ENCODE results near the gene ZNF683. TPM values are rescaled to one million over a fixed set of nuclear protein-coding genes. Genes with fewer than 3 reads are reported as not detected.
"Not testable (repeated sequence)": the region's sequence is repeated elsewhere in the genome, so short reads cannot be mapped to it uniquely, and the experiment has no call there.

ZNF683 gene
- total RNA-seq, 2 donors from 2014 or later, result not detected

DNA sequence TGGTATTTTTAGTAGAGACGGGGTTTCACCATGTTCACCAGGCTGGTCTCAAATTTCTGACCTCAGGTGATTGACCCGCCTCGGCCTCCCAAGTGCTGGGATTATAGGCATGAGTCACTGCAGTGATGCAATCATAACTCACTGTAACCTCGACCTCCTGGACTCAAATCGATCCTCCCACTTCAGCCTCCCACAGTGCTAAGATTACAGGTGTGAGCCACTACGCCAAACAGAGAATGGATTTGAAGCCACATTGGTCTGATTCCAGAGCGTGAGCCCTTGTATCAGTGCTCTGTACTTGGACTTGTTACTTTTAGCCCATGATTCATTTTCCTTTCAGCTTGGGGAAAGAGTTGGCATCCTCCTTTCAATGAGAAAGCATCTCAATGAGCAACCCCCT, 14.9 kb upstream of the ZNF683 start:
- H3K9me3 ChIP-seq, result no peaks in the 10 kb centered on the region
- H3K36me3 ChIP-seq (replicated peaks in 1 of 2; ENCODE audit: insufficient read depth in 1 of 2, low read depth in 2 of 2), result no peaks in the 10 kb centered on the region
- no peak for DNase-seq
- no peak for TF ChIP-seq POLR2A (IDR thresholded peaks at IDR 0.05)
- TF ChIP-seq, protein P1, sequence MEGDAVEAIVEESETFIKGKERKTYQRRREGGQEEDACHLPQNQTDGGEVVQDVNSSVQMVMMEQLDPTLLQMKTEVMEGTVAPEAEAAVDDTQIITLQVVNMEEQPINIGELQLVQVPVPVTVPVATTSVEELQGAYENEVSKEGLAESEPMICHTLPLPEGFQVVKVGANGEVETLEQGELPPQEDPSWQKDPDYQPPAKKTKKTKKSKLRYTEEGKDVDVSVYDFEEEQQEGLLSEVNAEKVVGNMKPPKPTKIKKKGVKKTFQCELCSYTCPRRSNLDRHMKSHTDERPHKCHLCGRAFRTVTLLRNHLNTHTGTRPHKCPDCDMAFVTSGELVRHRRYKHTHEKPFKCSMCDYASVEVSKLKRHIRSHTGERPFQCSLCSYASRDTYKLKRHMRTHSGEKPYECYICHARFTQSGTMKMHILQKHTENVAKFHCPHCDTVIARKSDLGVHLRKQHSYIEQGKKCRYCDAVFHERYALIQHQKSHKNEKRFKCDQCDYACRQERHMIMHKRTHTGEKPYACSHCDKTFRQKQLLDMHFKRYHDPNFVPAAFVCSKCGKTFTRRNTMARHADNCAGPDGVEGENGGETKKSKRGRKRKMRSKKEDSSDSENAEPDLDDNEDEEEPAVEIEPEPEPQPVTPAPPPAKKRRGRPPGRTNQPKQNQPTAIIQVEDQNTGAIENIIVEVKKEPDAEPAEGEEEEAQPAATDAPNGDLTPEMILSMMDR (IDR thresholded peaks at IDR 0.05), result no peak
- no peaks in the 10 kb centered on the region for H3K4me1 ChIP-seq
- no peak for ATAC-seq
- H3K27ac ChIP-seq, result no peak overlapping the region
- WGBS, 2 donors, result 55 to 68% methylated on average over 7 of the region's 7 CpGs
- no peaks in the 10 kb centered on the region for H3K27me3 ChIP-seq
- intact Hi-C loops (cut with DNase I), result no loop called here
- H3K4me3 ChIP-seq, result no peak overlapping the region

DNA sequence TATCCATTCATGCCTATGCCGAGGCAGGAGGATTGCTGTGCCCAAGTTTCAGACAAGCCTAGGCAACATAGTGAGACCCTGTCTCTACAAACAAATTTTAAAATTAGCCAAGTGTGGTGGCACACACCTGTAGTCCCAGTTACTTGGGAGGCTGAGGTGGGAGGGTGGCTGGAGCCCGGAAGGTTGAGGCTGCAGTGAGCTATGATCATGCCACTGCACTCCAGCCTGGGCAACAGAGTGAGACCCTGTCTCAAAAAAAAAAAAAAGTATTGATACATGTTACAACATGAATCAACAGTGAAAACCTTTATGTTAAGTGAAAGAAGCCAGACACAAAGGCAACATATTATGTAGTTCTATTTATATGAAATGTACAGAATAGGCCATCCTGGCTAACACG, 12.5 kb upstream of the ZNF683 start:
- 81 to 87% methylated on average over 3 of the region's 3 CpGs for WGBS, 2 donors
- H3K4me3 ChIP-seq; H3K4me1 ChIP-seq; intact Hi-C loops (cut with DNase I); H3K36me3 ChIP-seq (replicated peaks in 1 of 2; ENCODE audit: insufficient read depth in 1 of 2, low read depth in 2 of 2); H3K27ac ChIP-seq; H3K9me3 ChIP-seq; ATAC-seq; H3K27me3 ChIP-seq; DNase-seq: not testable (repeated sequence)

DNA sequence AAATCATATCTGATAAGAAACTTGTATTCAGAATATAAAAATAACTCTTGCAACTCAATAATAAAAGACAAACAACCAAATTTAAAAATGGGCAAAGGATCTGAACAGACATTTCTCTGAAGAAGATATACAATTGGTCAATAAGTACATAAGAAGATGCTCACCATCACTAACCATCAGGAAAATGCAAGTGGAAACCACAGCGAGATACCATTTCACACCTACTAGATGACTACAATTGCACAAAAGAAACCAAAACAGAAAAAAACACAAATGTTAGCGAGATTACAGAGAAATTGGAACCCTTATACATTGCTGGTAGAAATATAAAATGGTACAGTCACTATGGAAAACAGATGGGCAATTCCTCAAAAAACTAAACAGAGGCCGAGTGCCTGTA, 11.5 kb upstream of the ZNF683 start:
- Histone ChIP-seq H3K4me1 (no peaks in the 10 kb centered on the region), H3K36me3 (replicated peaks in 1 of 2; ENCODE audit: insufficient read depth in 1 of 2, low read depth in 2 of 2) (no peaks in the 10 kb centered on the region), H3K27ac (no peak overlapping the region), H3K27me3 (no peaks in the 10 kb centered on the region), H3K4me3 (no peak overlapping the region), H3K9me3 (no peaks in the 10 kb centered on the region)
- ATAC-seq, result no peak
- DNase-seq, result no peak
- TF ChIP-seq POLR2A (IDR thresholded peaks at IDR 0.05), result no peak
- TF ChIP-seq, protein P1 (IDR thresholded peaks at IDR 0.05), result no peak
- intact Hi-C loops (cut with DNase I), result no loop called here
- 72 to 78% methylated on average over 3 of the region's 3 CpGs for WGBS, 2 donors

DNA sequence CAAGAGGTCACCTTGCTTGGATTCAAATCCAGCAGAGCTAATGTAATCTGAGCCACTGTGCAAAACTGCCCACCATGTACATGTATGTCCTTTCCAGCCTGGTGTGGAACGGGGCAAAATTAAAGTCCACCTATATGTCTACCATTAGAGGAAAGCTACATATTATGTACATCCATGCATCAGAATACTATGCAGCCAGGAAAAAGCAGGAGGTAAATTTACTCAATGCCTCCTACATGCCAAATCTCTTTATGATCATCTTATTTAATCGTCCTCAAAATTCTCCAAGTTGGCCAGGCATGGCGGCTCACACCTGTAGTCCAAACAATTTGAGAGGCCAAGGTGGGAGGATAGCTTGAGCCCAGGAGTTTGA, 6.3 kb upstream of the ZNF683 start:
- Histone ChIP-seq H3K36me3 (replicated peaks in 1 of 2; ENCODE audit: insufficient read depth in 1 of 2, low read depth in 2 of 2) (no peaks in the 10 kb centered on the region), H3K9me3 (no peaks in the 10 kb centered on the region), H3K4me1 (no peaks in the 10 kb centered on the region), H3K27me3 (no peaks in the 10 kb centered on the region), H3K27ac (no peak overlapping the region), H3K4me3 (no peak overlapping the region)
- DNase-seq (no peak), ATAC-seq (no peak)
- WGBS, 2 donors, result 78 to 91% methylated on average over 3 of the region's 3 CpGs
- intact Hi-C loops (cut with DNase I), result no loop called here
- TF ChIP-seq POLR2A (IDR thresholded peaks at IDR 0.05), result no peak
- TF ChIP-seq, protein P1 (IDR thresholded peaks at IDR 0.05), result no peak

DNA sequence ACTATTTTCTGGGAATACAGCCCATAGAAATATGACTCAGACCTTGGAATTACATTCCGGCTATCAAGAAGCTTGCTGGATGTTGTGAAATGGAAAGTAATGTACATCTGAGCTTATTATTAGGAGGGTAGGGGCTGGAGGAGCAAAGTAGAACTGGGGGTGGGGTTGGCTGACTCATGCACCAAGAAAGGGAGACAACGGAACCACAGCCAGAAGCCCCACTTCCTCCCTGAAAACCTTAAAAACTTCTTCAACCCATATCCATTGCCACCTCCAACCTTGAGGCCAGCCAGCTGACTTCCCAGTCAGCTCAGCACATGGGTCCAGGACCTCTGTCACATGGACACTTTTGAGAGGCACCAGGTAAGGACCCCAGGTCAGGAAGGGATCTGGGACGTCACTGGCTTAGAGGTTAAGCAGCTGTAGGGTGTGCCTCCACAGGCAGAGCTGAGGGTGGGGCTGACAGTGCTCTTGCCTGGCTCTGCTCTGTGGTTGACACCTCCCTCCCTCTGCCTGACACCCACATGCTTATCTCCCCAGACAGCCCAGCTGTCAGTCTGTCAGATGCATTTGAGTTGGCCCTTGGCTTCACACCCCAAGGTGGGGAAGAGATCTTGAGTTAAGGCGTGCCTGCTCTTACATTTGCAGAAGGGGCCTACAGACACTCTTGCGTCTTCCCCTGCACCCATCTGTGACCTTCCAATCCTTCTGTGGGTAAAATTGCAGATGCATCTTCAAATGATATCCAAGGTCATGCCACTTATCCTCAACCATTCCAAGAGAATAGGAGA, 5.7 kb upstream of the ZNF683 start:
- intact Hi-C loops (cut with DNase I), result no loop called here
- no peak overlapping the region for H3K27ac ChIP-seq

More for the DNA sequence above, 5.7 kb upstream of the ZNF683 start:
- H3K9me3 ChIP-seq, result no peaks in the 10 kb centered on the region
- H3K36me3 ChIP-seq (replicated peaks in 1 of 2; ENCODE audit: insufficient read depth in 1 of 2, low read depth in 2 of 2), result no peaks in the 10 kb centered on the region
- TF ChIP-seq POLR2A (IDR thresholded peaks at IDR 0.05), result no peak
- TF ChIP-seq, protein P1 (IDR thresholded peaks at IDR 0.05), result no peak
- ATAC-seq (no peak), DNase-seq (peak in 1 of 4 donors; percentile 45)
- no peak overlapping the region for H3K4me3 ChIP-seq
- H3K27me3 ChIP-seq, result no peaks in the 10 kb centered on the region
- WGBS, 2 donors, result 43 to 82% methylated on average over 4 to 5 of the region's 5 CpGs
- no peaks in the 10 kb centered on the region for H3K4me1 ChIP-seq

All from body of pancreas (tissue), 4 donors.